ENCODE results near the gene NLGN1.

GRCh38 chr3:173735841-173736240 is 338.3 kb downstream of the NLGN1 start:
- no peak for TF ChIP-seq CTCF (IDR thresholded peaks at IDR 0.05)
- TF ChIP-seq POLR2A (IDR thresholded peaks at IDR 0.05): no peak
